IMR-90 (cell line): ENCODE measurements around the gene TMCO5A. TPM values are rescaled to one million over a fixed set of nuclear protein-coding genes. Genes with fewer than 3 reads are reported as not detected.

Experiments used
- ATAC-seq: fragments of 200-7000 bp; cut with Tn5 transposase; 2 replicates; pipeline ENCODE4 v1.9.1; 2020; ENCODE audit warnings: low read depth, mild to moderate bottlenecking, moderate library complexity
- BruUV-seq: library from RNA; stranded (reverse); fragments of 400-500 nt; replicated peaks from 2 replicates; lab custom pipeline; 2021; lab: Mats Ljungman, UMichigan
- CTCF ChIA-PET: fragments of 300-600 bp; formaldehyde crosslinking; extraction: SDS; loops from one replicate; lab custom pipeline; 2021; ENCODE audit warnings: antibody characterized with exemption; lab: Yijun Ruan, JAX
- POLR2A ChIA-PET: fragments of 300-600 bp; sonication (Branson Sonifier 250); formaldehyde crosslinking; loops from one replicate; lab custom pipeline; 2022; ENCODE audit warnings: antibody characterized with exemption; ENCODE audit not compliant: unreplicated experiment; lab: Charles Lee
- DNase-seq: peaks from one replicate; pipeline ENCODE4 v3.0.0; 2013
- H2AFZ ChIP-seq: replicated peaks from 2 replicates; pipeline ENCODE3; 2013; ENCODE audit warnings: low read length, mild to moderate bottlenecking; ENCODE audit not compliant: poor library complexity
- H2AK5ac ChIP-seq: 2 replicates; pipeline ENCODE4 v1.6.1; 2013; ENCODE audit warnings: low read depth, low read length, inconsistent platforms
- H2AK9ac ChIP-seq: replicated peaks from 2 replicates; pipeline ENCODE3; 2013; ENCODE audit warnings: mild to moderate bottlenecking, low read depth, low read length, moderate library complexity; ENCODE audit not compliant: poor library complexity
- H2BK120ac ChIP-seq: 2 replicates; pipeline ENCODE4 v1.6.1; 2013; ENCODE audit warnings: low read depth, low read length, inconsistent platforms
- H2BK15ac ChIP-seq: 3 replicates; pipeline ENCODE4 v1.6.1; 2013; ENCODE audit warnings: low read depth, low read length, inconsistent platforms
- H2BK20ac ChIP-seq: 2 replicates; pipeline ENCODE4 v1.6.1; 2013; ENCODE audit warnings: low read depth, mild to moderate bottlenecking, inconsistent platforms, low read length, moderate library complexity
- H2BK5ac ChIP-seq: 2 replicates; pipeline ENCODE4 v1.6.1; 2013; ENCODE audit warnings: mild to moderate bottlenecking, low read depth, low read length, inconsistent platforms; ENCODE audit not compliant: poor library complexity, severe bottlenecking
- H3K14ac ChIP-seq: replicated peaks from 2 replicates; pipeline ENCODE4 v1.6.1; 2013; ENCODE audit warnings: low read depth, low read length, inconsistent platforms
- H3K18ac ChIP-seq: 2 replicates; pipeline ENCODE4 v1.6.1; 2013; ENCODE audit warnings: low read depth, low read length, control low read depth
- H3K23ac ChIP-seq: 2 replicates; pipeline ENCODE4 v1.6.1; 2013; ENCODE audit warnings: low read depth, low read length, inconsistent platforms
- H3K27ac ChIP-seq: 2 replicates; pipeline ENCODE4 v1.5.1; 2013; ENCODE audit warnings: mild to moderate bottlenecking, control low read depth, low read length; ENCODE audit not compliant: insufficient read depth
- H3K27me3 ChIP-seq: 2 replicates; pipeline ENCODE4 v1.6.1; 2013; ENCODE audit warnings: low read length; ENCODE audit not compliant: control insufficient read depth, insufficient read depth
- H3K36me3 ChIP-seq: 2 replicates; pipeline ENCODE4 v1.6.1; 2013; ENCODE audit warnings: low read length, mixed read lengths; ENCODE audit not compliant: control insufficient read depth, insufficient read depth
- H3K4ac ChIP-seq: 2 replicates; pipeline ENCODE4 v1.6.1; 2013; ENCODE audit warnings: low read depth, low read length, inconsistent platforms
- H3K4me1 ChIP-seq: 2 replicates; pipeline ENCODE4 v1.6.1; 2013; ENCODE audit warnings: low read length, mixed read lengths; ENCODE audit not compliant: control insufficient read depth, insufficient read depth
- H3K4me2 ChIP-seq: 2 replicates; pipeline ENCODE4 v1.6.1; 2013; ENCODE audit warnings: low read depth, mild to moderate bottlenecking, control low read depth, low read length, moderate library complexity
- H3K4me3 ChIP-seq: 2 replicates; pipeline ENCODE4 v1.5.1; 2013; ENCODE audit warnings: low read depth, mild to moderate bottlenecking, control low read depth, low read length, moderate library complexity; ENCODE audit not compliant: insufficient read depth
- H3K56ac ChIP-seq: 2 replicates; pipeline ENCODE4 v1.6.1; 2013; ENCODE audit warnings: low read length, inconsistent platforms; ENCODE audit not compliant: insufficient read depth; ENCODE audit errors: extremely low read depth
- H3K79me1 ChIP-seq, 2 experiments: 2 replicates each; pipeline ENCODE4 v1.6.1; 2013; ENCODE audit warnings: low read length in 2 of 2, inconsistent platforms in 1 of 2, low read depth in 1 of 2
- H3K9ac ChIP-seq: 2 replicates; pipeline ENCODE4 v1.6.1; 2013; ENCODE audit warnings: low read depth, low read length, control low read depth
- H3K9me1 ChIP-seq: 2 replicates; pipeline ENCODE4 v1.6.1; 2013; ENCODE audit warnings: low read length, inconsistent platforms; ENCODE audit not compliant: insufficient read depth
- H3K9me3 ChIP-seq: 2 replicates; pipeline ENCODE4 v1.6.1; 2013; ENCODE audit warnings: low read length; ENCODE audit not compliant: control insufficient read depth, insufficient read depth
- H4K20me1 ChIP-seq: 2 replicates; pipeline ENCODE4 v1.6.1; 2013; ENCODE audit warnings: low read length, inconsistent platforms; ENCODE audit not compliant: insufficient read depth
- H4K5ac ChIP-seq: 2 replicates; pipeline ENCODE4 v1.6.1; 2013; ENCODE audit warnings: mild to moderate bottlenecking, low read depth, low read length, control low read depth
- H4K8ac ChIP-seq, 2 experiments: 2 replicates each; pipeline ENCODE4 v1.6.1; 2013; ENCODE audit warnings: low read depth in 2 of 2, low read length in 2 of 2, control low read depth in 1 of 2, inconsistent platforms in 1 of 2
- H4K91ac ChIP-seq: 2 replicates; pipeline ENCODE4 v1.6.1; 2013; ENCODE audit warnings: low read depth, low read length, inconsistent platforms; ENCODE audit not compliant: insufficient read depth
- BHLHE40 ChIP-seq: fragments of 150-350 bp; IDR thresholded peaks from 2 replicates; pipeline ENCODE4 v1.6.1; 2016; ENCODE audit warnings: mild to moderate bottlenecking, low read depth, low read length
- FOS ChIP-seq: fragments of 150-350 bp; IDR thresholded peaks from 2 replicates; pipeline ENCODE4 v1.6.1; 2016; ENCODE audit warnings: low read depth, low read length
- MAFK ChIP-seq: IDR thresholded peaks from 2 replicates; pipeline ENCODE4 v1.6.1; 2012; ENCODE audit warnings: low read depth, low read length, improper control_type of control experiment
- MAZ ChIP-seq: IDR thresholded peaks from 2 replicates; pipeline ENCODE4 v1.6.1; 2012; ENCODE audit warnings: low read depth, mild to moderate bottlenecking, low read length, improper control_type of control experiment, moderate library complexity, borderline replicate concordance
- NFE2L2 ChIP-seq: fragments of 150-350 bp; IDR thresholded peaks from 2 replicates; pipeline ENCODE4 v1.6.1; 2016; ENCODE audit warnings: low read depth, mild to moderate bottlenecking, low read length
- POLR2A ChIP-seq: IDR thresholded peaks from 2 replicates; pipeline ENCODE4 v1.6.1; 2012; ENCODE audit warnings: mild to moderate bottlenecking, low read depth, low read length
- RCOR1 ChIP-seq: IDR thresholded peaks from 2 replicates; pipeline ENCODE4 v1.6.1; 2012; ENCODE audit warnings: mild to moderate bottlenecking, low read length, improper control_type of control experiment; ENCODE audit not compliant: insufficient replicate concordance
- RFX5 ChIP-seq: IDR thresholded peaks from 2 replicates; pipeline ENCODE4 v1.8.0; 2012; ENCODE audit warnings: low read depth, mild to moderate bottlenecking, low read length, moderate library complexity
- dilution Hi-C: fragments of 300-500 bp; cut with HindIII; formaldehyde crosslinking; loops from one replicate; pipeline ENCODE4 v1.14.3; 2018; ENCODE audit warnings: low sequenced_read_pairs; ENCODE audit not compliant: unreplicated experiment
- in situ Hi-C: fragments of 300-500 bp; cut with MboI; formaldehyde crosslinking; loops from 3 replicates; pipeline ENCODE4 v1.14.3; 2019; ENCODE audit warnings: low sequenced_read_pairs, inconsistent platforms, mixed read lengths
- intact Hi-C: fragments of 100-400 bp; cut with micrococcal nuclease; formaldehyde crosslinking; loops from 2 replicates; pipeline ENCODE4 v1.10.0; 2022
- polyA plus RNA-seq, 3 experiments: library from polyadenylated mRNA; depleted of rRNA; stranded (reverse); fragments of >200 nt; gene quantifications; 2 replicates each; pipeline ENCODE4 v1.2.3, GENCODE V29; 2012; ENCODE audit warnings: low replicate concordance in 1 of 3
- total RNA-seq: library from RNA; depleted of rRNA; stranded (reverse); fragments of >200 nt; gene quantifications from 2 replicates; pipeline ENCODE4 v1.2.3, GENCODE V29; 2012
- TF ChIP-seq, protein P1 (sequence below): fragments of 150-350 bp; IDR thresholded peaks from 2 replicates; pipeline ENCODE4 v1.6.1; 2016; ENCODE audit warnings: low read depth, mild to moderate bottlenecking, low read length, moderate library complexity, borderline replicate concordance
- TF ChIP-seq, protein P2 (sequence below): fragments of 150-350 bp; IDR thresholded peaks from 2 replicates; pipeline ENCODE4 v1.6.1; 2017; ENCODE audit warnings: mild to moderate bottlenecking, antibody characterized with exemption, low read length, low read depth
- TF ChIP-seq, protein P3 (sequence below): conservative IDR thresholded peaks from 2 replicates; pipeline ENCODE4 v1.5.1; 2012; ENCODE audit warnings: mild to moderate bottlenecking, low read depth, low read length, improper control_type of control experiment

Gene TMCO5A
- total and polyA plus RNA-seq, 2 of the 4 experiments (the other 2 are of a cell fraction), result not detected

DNA sequence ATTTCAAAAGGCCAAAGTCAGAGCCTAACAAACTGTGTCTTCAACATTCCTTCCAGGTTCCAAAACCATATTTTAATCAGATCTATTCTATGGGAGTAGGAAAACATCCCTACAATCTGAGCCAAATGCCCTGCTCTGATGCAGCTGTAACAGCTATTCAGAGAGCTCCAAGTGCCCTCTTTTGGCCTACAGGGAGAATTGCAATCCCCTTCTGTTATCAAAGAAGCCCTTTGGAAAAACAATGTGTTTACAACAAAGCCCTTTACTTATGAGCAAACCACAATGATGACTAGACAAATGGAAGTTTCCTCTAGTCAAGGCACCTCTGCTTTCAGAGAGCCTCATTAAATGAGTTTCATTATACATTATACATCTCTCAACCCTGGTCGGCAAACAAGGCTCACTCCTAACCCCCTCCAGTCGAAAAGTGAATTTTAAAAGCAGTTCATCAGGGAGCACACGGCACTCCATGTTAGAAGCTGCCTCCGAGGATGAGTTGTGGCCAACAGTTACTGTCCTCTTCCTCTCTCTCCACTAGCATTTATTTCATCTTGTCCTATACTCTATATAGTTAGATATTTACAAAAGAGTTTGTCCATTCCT lies 42.6 kb upstream of the TMCO5A start (continued):
- TF ChIP-seq, protein P1, sequence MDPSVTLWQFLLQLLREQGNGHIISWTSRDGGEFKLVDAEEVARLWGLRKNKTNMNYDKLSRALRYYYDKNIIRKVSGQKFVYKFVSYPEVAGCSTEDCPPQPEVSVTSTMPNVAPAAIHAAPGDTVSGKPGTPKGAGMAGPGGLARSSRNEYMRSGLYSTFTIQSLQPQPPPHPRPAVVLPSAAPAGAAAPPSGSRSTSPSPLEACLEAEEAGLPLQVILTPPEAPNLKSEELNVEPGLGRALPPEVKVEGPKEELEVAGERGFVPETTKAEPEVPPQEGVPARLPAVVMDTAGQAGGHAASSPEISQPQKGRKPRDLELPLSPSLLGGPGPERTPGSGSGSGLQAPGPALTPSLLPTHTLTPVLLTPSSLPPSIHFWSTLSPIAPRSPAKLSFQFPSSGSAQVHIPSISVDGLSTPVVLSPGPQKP, result no peak

DNA sequence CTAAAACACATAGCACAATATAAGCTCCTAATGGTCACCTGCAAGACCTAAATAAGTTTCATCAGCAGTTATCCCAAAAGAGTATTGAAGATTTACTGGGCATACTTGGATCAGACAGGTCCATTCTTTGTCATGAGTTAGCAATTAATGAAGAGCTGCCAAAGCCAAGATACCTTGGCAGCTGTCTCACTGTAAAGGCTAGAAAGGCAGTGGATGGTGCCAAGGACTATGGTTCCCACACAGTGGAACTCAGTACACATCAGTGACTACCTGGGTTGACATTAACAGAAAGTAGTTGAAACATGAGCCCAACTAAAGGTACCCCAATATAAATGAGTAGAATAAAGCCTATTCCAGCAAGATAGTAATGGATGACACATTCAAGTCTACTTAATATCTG lies 41.1 kb upstream of the TMCO5A start:
- Histone ChIP-seq H2BK15ac (0 out of 3 replicates have a peak overlapping the region, but pooled peaks have one; percentile 2), H3K27me3 (no peaks in the 10 kb centered on the region), H4K20me1 (no peaks in the 10 kb centered on the region), H3K36me3 (no peaks in the 10 kb centered on the region), H3K79me1 (no peaks in the 10 kb centered on the region), H3K4me1 (peaks cover 2% of the 10 kb centered on the region; the same call in 1 of the 2 replicates), H2AK5ac (no peak overlapping the region), H3K4ac (no peak overlapping the region), H3K9me1 (no peaks in the 10 kb centered on the region), H3K56ac (no peak overlapping the region), H3K27ac (no peak overlapping the region), H4K91ac (no peak overlapping the region), H3K23ac (no peak overlapping the region), H3K9ac (no peak overlapping the region), H3K9me3 (no peaks in the 10 kb centered on the region), H3K4me3 (no peak overlapping the region), H2AFZ (no peak overlapping the region), H4K8ac (no peak overlapping the region), H3K14ac (no peak overlapping the region), H2BK20ac (no peak overlapping the region), H3K4me2 (no peak overlapping the region), H2AK9ac (no peak overlapping the region), H4K5ac (no peak overlapping the region), H2BK120ac (peak overlapping the region; percentile 2; the same call in 1 of the 2 replicates), H3K18ac (no peak overlapping the region; the same call in 1 of the 2 replicates), H2BK5ac (no peak overlapping the region)
- ATAC-seq (no peak), DNase-seq (no peak)
- dilution Hi-C loops, result no loop called here
- in situ Hi-C loops, result loop anchor here (25.0 kb wide), 4 partner anchors 831 to 1656 kb away; no protein-coding TSS in a partner anchor
- ChIA-PET CTCF (interaction anchor here (2.3 kb wide), 1 partner anchor 19 kb away, joined by 7 read pairs; no protein-coding TSS in a partner anchor), POLR2A (no interaction called here)
- TF ChIP-seq POLR2A, result no peak
- no peak for TF ChIP-seq MAZ
- TF ChIP-seq, protein P2, sequence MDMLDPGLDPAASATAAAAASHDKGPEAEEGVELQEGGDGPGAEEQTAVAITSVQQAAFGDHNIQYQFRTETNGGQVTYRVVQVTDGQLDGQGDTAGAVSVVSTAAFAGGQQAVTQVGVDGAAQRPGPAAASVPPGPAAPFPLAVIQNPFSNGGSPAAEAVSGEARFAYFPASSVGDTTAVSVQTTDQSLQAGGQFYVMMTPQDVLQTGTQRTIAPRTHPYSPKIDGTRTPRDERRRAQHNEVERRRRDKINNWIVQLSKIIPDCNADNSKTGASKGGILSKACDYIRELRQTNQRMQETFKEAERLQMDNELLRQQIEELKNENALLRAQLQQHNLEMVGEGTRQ, result no peak
- TF ChIP-seq RCOR1, result no peak
- TF ChIP-seq NFE2L2, result no peak
- no peak for TF ChIP-seq MAFK
- no peak for TF ChIP-seq FOS
- TF ChIP-seq BHLHE40, result no peak
- TF ChIP-seq, protein P1, result no peak
- TF ChIP-seq, protein P3, sequence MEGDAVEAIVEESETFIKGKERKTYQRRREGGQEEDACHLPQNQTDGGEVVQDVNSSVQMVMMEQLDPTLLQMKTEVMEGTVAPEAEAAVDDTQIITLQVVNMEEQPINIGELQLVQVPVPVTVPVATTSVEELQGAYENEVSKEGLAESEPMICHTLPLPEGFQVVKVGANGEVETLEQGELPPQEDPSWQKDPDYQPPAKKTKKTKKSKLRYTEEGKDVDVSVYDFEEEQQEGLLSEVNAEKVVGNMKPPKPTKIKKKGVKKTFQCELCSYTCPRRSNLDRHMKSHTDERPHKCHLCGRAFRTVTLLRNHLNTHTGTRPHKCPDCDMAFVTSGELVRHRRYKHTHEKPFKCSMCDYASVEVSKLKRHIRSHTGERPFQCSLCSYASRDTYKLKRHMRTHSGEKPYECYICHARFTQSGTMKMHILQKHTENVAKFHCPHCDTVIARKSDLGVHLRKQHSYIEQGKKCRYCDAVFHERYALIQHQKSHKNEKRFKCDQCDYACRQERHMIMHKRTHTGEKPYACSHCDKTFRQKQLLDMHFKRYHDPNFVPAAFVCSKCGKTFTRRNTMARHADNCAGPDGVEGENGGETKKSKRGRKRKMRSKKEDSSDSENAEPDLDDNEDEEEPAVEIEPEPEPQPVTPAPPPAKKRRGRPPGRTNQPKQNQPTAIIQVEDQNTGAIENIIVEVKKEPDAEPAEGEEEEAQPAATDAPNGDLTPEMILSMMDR, result no peak
- no peak for TF ChIP-seq RFX5
- no TSS peak for BruUV-seq
- intact Hi-C loops, result no loop called here
